GM19467 (cell line): ENCODE data around the gene ADAMTS9.

Experiments
- ATAC-seq: cut with Tn5 transposase; IDR thresholded peaks from one replicate; pipeline ENCODE4 v1.9.1; 2021; ENCODE audit warnings: mild to moderate bottlenecking, moderate library complexity; ENCODE audit not compliant: unreplicated experiment

ADAMTS9 gene

GRCh38 chr3:64578062-64578770, 109.6 kb downstream of the ADAMTS9 start:
- no peak for ATAC-seq

- ATAC-seq = no peak
Observed at GRCh38 chr3:64576211-64576775, 111.5 kb downstream of the ADAMTS9 start.

GRCh38 chr3:64575211-64575844, 112.5 kb downstream of the ADAMTS9 start:
- ATAC-seq = peak; percentile 90

GRCh38 chr3:64574194-64574593, 113.6 kb downstream of the ADAMTS9 start:
- ATAC-seq = no peak

- no peak for ATAC-seq
Observed at GRCh38 chr3:64571982-64572381, 115.8 kb downstream of the ADAMTS9 start.

GRCh38 chr3:64568895-64569517, 118.8 kb downstream of the ADAMTS9 start:
- no peak for ATAC-seq

- ATAC-seq = no peak
Observed at GRCh38 chr3:64566859-64567258, 120.9 kb downstream of the ADAMTS9 start.

GRCh38 chr3:64563751-64564150, 124.0 kb downstream of the ADAMTS9 start:
- no peak for ATAC-seq

- ATAC-seq = no peak
Observed at GRCh38 chr3:64561868-64562267, 125.9 kb downstream of the ADAMTS9 start.

GRCh38 chr3:64561325-64561843, 126.4 kb downstream of the ADAMTS9 start:
- no peak for ATAC-seq

GRCh38 chr3:64560791-64561190, 127.0 kb downstream of the ADAMTS9 start:
- no peak for ATAC-seq

GRCh38 chr3:64559588-64559987, 128.2 kb downstream of the ADAMTS9 start:
- no peak for ATAC-seq

GRCh38 chr3:64556046-64556445, 131.8 kb downstream of the ADAMTS9 start:
- no peak for ATAC-seq

- no peak for ATAC-seq
Observed at GRCh38 chr3:64555351-64555750, 132.4 kb downstream of the ADAMTS9 start.

GRCh38 chr3:64554096-64554920, 133.5 kb downstream of the ADAMTS9 start:
- no peak for ATAC-seq

GRCh38 chr3:64552966-64553365, 134.8 kb downstream of the ADAMTS9 start:
- no peak for ATAC-seq

- ATAC-seq = no peak
Observed at GRCh38 chr3:64552160-64552559, 135.6 kb downstream of the ADAMTS9 start.

- ATAC-seq = no peak
Observed at GRCh38 chr3:64551697-64552096, 136.1 kb downstream of the ADAMTS9 start.

- ATAC-seq = no peak
Observed at GRCh38 chr3:64550745-64551144, 137.1 kb downstream of the ADAMTS9 start.

GRCh38 chr3:64549869-64550268, 137.9 kb downstream of the ADAMTS9 start:
- ATAC-seq = no peak
